CD14-positive monocyte (primary cell): ENCODE data around the gene PNMA8B. TPM values are rescaled to one million over a fixed set of nuclear protein-coding genes. Genes with fewer than 3 reads are reported as not detected.

Source experiments
- DNase-seq, 3 donors: peaks; one replicate each; pipeline ENCODE4 v3.0.0-alpha.2; 2011 to 2022
- H2AFZ ChIP-seq: 2 replicates; pipeline ENCODE4 v1.6.0; 2012; ENCODE audit warnings: mild to moderate bottlenecking, low read depth, low read length, inconsistent platforms; ENCODE audit not compliant: insufficient read depth, poor library complexity, severe bottlenecking
- H3K27ac ChIP-seq, 2 donors: 1 replicate in 1 of 2; 2 replicates in 1 of 2; pipeline ENCODE4 v1.5.1; 2012 to 2013; ENCODE audit warnings: low read length in 2 of 2, control low read depth in 1 of 2, inconsistent platforms in 1 of 2, low read depth in 1 of 2, mild to moderate bottlenecking in 1 of 2
- H3K27me3 ChIP-seq, 2 donors: one replicate each; pipeline versions ENCODE4 v1.6.0 to v1.6.1; 2011 to 2013; ENCODE audit warnings: low read length in 2 of 2; ENCODE audit not compliant: control insufficient read depth in 2 of 2, insufficient read depth in 2 of 2
- H3K36me3 ChIP-seq, 2 donors: replicated peaks in 1 of 2; 1 replicate in 1 of 2; 2 replicates in 1 of 2; pipeline versions ENCODE4 v1.5.1 to v1.6.1; 2012 to 2013; ENCODE audit warnings: low read length in 2 of 2, control low read depth in 1 of 2, inconsistent platforms in 1 of 2, mild to moderate bottlenecking in 1 of 2; ENCODE audit not compliant: insufficient read depth in 2 of 2, control insufficient read depth in 1 of 2
- H3K4me1 ChIP-seq, 2 donors: 1 replicate in 1 of 2; 2 replicates in 1 of 2; pipeline versions ENCODE4 v1.5.1 to v1.6.1; 2012 to 2013; ENCODE audit warnings: low read length in 2 of 2, control low read depth in 1 of 2, inconsistent platforms in 1 of 2, mild to moderate bottlenecking in 1 of 2, moderate library complexity in 1 of 2; ENCODE audit not compliant: insufficient read depth in 2 of 2, control insufficient read depth in 1 of 2
- H3K4me2 ChIP-seq: replicated peaks from 2 replicates; pipeline ENCODE3; 2012; ENCODE audit warnings: low read length, moderate library complexity, mild to moderate bottlenecking; ENCODE audit not compliant: poor library complexity, severe bottlenecking; ENCODE audit errors: extremely low read depth
- H3K4me3 ChIP-seq, 3 experiments: fragments of 200-600 bp in 1 of 3; sonication (generic) in 1 of 3; replicated peaks in 1 of 3; 1 replicate in 2 of 3; 2 replicates in 1 of 3; pipeline ENCODE4 v1.5.1; 2011 to 2013; ENCODE audit warnings: low read length in 3 of 3, mild to moderate bottlenecking in 3 of 3, control low read depth in 2 of 3, low read depth in 2 of 3, inconsistent platforms in 1 of 3, moderate library complexity in 1 of 3
- H3K79me2 ChIP-seq: 2 replicates; pipeline ENCODE4 v1.6.0; 2012; ENCODE audit warnings: mild to moderate bottlenecking, control low read depth, inconsistent platforms, low read length, moderate library complexity; ENCODE audit not compliant: insufficient read depth
- H3K9ac ChIP-seq: 2 replicates; pipeline ENCODE4 v1.6.0; 2017; ENCODE audit warnings: low read length, mild to moderate bottlenecking; ENCODE audit not compliant: insufficient read depth, poor library complexity, severe bottlenecking
- H3K9me3 ChIP-seq, 2 donors: replicated peaks in 1 of 2; 1 replicate in 1 of 2; 2 replicates in 1 of 2; pipeline versions ENCODE4 v1.5.1 to v1.6.1; 2012 to 2013; ENCODE audit warnings: low read length in 2 of 2, control low read depth in 1 of 2; ENCODE audit not compliant: control insufficient read depth in 1 of 2, insufficient read depth in 1 of 2
- H4K20me1 ChIP-seq: 2 replicates; pipeline ENCODE4 v1.6.0; 2012; ENCODE audit warnings: mild to moderate bottlenecking, low read length, control low read depth, moderate library complexity; ENCODE audit not compliant: insufficient read depth
- H3K27ac Mint-ChIP-seq, 7 donors: one replicate each; pipeline ENCODE4 v1.8.0; 2020; ENCODE audit warnings: mild to moderate bottlenecking in 7 of 7, mixed read lengths in 7 of 7, moderate library complexity in 6 of 7, inconsistent platforms in 2 of 7
- H3K27me3 Mint-ChIP-seq, 3 donors: one replicate each; pipeline ENCODE4 v1.8.0; 2021 to 2022; ENCODE audit warnings: low read depth in 3 of 3, mild to moderate bottlenecking in 3 of 3, mixed read lengths in 3 of 3, moderate library complexity in 3 of 3, inconsistent platforms in 1 of 3
- H3K36me3 Mint-ChIP-seq, 2 donors: one replicate each; pipeline ENCODE4 v1.8.0; 2020; ENCODE audit warnings: mixed read lengths in 2 of 2, inconsistent platforms in 1 of 2, mild to moderate bottlenecking in 1 of 2
- H3K4me1 Mint-ChIP-seq: one replicate; pipeline ENCODE4 v1.8.0; 2020; ENCODE audit warnings: mild to moderate bottlenecking, mixed read lengths
- H3K4me3 Mint-ChIP-seq, 2 donors: one replicate each; pipeline ENCODE4 v1.8.0; 2020; ENCODE audit warnings: mild to moderate bottlenecking in 2 of 2, mixed read lengths in 2 of 2, moderate library complexity in 1 of 2
- H3K9me3 Mint-ChIP-seq, 7 donors: one replicate each; pipeline ENCODE4 v1.8.0; 2020 to 2022; ENCODE audit warnings: mixed read lengths in 7 of 7, mild to moderate bottlenecking in 6 of 7, moderate library complexity in 6 of 7, inconsistent platforms in 2 of 7
- CTCF ChIP-seq: fragments of 200-600 bp; IDR thresholded peaks from one replicate; pipeline ENCODE4 v1.8.0; 2022; ENCODE audit warnings: antibody characterized with exemption, mild to moderate bottlenecking
- WGBS: methylation state at CpG from one replicate; pipeline ENCODE4 v1.1.5; 2013; ENCODE audit warnings: missing lambda C conversion rate; ENCODE audit not compliant: insufficient coverage; 5-methylcytosine and 5-hydroxymethylcytosine counted together
- intact Hi-C, 2 donors: fragments of 100-400 bp; cut with micrococcal nuclease; formaldehyde crosslinking; loops; one replicate each; pipeline versions ENCODE4 v1.15.0 to v1.15.1; 2023
- polyA plus RNA-seq, 3 donors: library from polyadenylated mRNA; depleted of rRNA in 1 of 3; unstranded in 2 of 3; stranded (reverse) in 1 of 3; fragments of 300-500 nt in 2 of 3; fragments of >200 nt in 1 of 3; fragmentation: Illumina TruSeq in 2 of 3; gene quantifications; 1 replicate in 2 of 3; 2 replicates in 1 of 3; pipeline ENCODE4 v1.2.3, GENCODE V29; 2012 to 2021

PNMA8B gene
- polyA plus RNA-seq, 3 donors = 0.07 to 0.16 TPM; not detected in 1

- H3K36me3 ChIP-seq = no peaks in the 10 kb centered on the region
- Mint-ChIP-seq H3K27ac (no peak overlapping the region), H3K36me3 (peaks cover 3 to 16% of the 10 kb centered on the region in 2 donors), H3K27me3 (peaks cover 57 to 81% (median 67%) of the 10 kb centered on the region in 3 donors), H3K9me3 (peaks cover 2 to 31% (median 15%) of the 10 kb centered on the region in 7 donors), H3K4me1 (peaks cover 34% of the 10 kb centered on the region), H3K4me3 (peak overlapping the region in 1 of 2 donors; percentile 72)
- peaks cover 0 to 11% of the 10 kb centered on the region in 2 donors for H3K9me3 ChIP-seq
- H3K4me3 ChIP-seq = no peak overlapping the region
- no peaks in the 10 kb centered on the region for H3K79me2 ChIP-seq
- WGBS = 20% methylated on average over 19 of the region's 19 CpGs
- TF ChIP-seq CTCF = no peak
- intact Hi-C loops = loop anchor here (5.0 kb wide), 2 partner anchors 90 to 205 kb away; no protein-coding TSS in a partner anchor
- H3K27ac ChIP-seq = no peak overlapping the region
- H3K4me1 ChIP-seq = peaks cover 25 to 39% of the 10 kb centered on the region in 2 donors
- H3K9ac ChIP-seq = no peak overlapping the region
- peaks cover 21 to 56% of the 10 kb centered on the region in 2 donors for H3K27me3 ChIP-seq
- peak overlapping the region; percentile 42 for H2AFZ ChIP-seq
- no peaks in the 10 kb centered on the region for H4K20me1 ChIP-seq
- H3K4me2 ChIP-seq = no peak overlapping the region
- no peak for DNase-seq
These were observed 8.4 kb downstream of the PNMA8B start for GRCh38 chr19:46487178-46487801.

GRCh38 chr19:46486358-46486757, 9.3 kb downstream of the PNMA8B start:
- peaks cover 3 to 16% of the 10 kb centered on the region in 2 donors for H3K36me3 Mint-ChIP-seq
- H3K9me3 Mint-ChIP-seq = peaks cover 2 to 28% (median 13%) of the 10 kb centered on the region in 7 donors
- H3K27me3 ChIP-seq = peaks cover 12 to 50% of the 10 kb centered on the region in 2 donors

More at GRCh38 chr19:46486358-46486757, 9.3 kb downstream of the PNMA8B start:
- H3K4me2 ChIP-seq = no peak overlapping the region
- intact Hi-C loops = loop anchor here (5.0 kb wide), 2 partner anchors 89 to 204 kb away; no protein-coding TSS in a partner anchor
- Mint-ChIP-seq H3K4me1 (peaks cover 33% of the 10 kb centered on the region), H3K27ac (no peak overlapping the region), H3K27me3 (peaks cover 55 to 74% (median 57%) of the 10 kb centered on the region in 3 donors), H3K4me3 (peak overlapping the region in 1 of 2 donors; percentile 61)
- TF ChIP-seq CTCF = no peak
- H3K4me1 ChIP-seq = peaks cover 25 to 33% of the 10 kb centered on the region in 2 donors
- H4K20me1 ChIP-seq = no peaks in the 10 kb centered on the region
- DNase-seq = no peak
- H3K4me3 ChIP-seq = no peak overlapping the region
- H3K79me2 ChIP-seq = no peaks in the 10 kb centered on the region
- H3K9me3 ChIP-seq = peaks cover 0 to 5% of the 10 kb centered on the region in 2 donors
- H3K9ac ChIP-seq = no peak overlapping the region
- H3K36me3 ChIP-seq = no peaks in the 10 kb centered on the region
- H3K27ac ChIP-seq = no peak overlapping the region
- 80% methylated on average over 3 of the region's 3 CpGs for WGBS
- H2AFZ ChIP-seq = no peak overlapping the region
